ENCODE data around the gene LDB2.
"Not testable (repeated sequence)": the region's sequence is repeated elsewhere in the genome, so short reads cannot be mapped to it uniquely, and the experiment has no call there.

Gene LDB2

GRCh38 chr4:16897991-16898827 is at the start of gene LDB2:
Gene LDB2 (minus strand): TSS chr4:16898645.
- DNase-seq (ENCODE audit: extremely low spot score, insufficient read length, low read depth): no peak
- FAIRE-seq: no peak

GRCh38 chr4:16942491-16942890 is 44.0 kb upstream of the LDB2 start:
- DNase-seq (ENCODE audit: extremely low spot score, insufficient read length, low read depth) (no peak), FAIRE-seq (no peak)

GRCh38 chr4:16939178-16939577 is 40.7 kb upstream of the LDB2 start:
- FAIRE-seq (no peak), DNase-seq (ENCODE audit: extremely low spot score, insufficient read length, low read depth) (no peak)

- DNase-seq (ENCODE audit: extremely low spot score, insufficient read length, low read depth): no peak
- no peak for FAIRE-seq
These were observed 40.1 kb upstream of the LDB2 start for GRCh38 chr4:16938512-16939040.

- FAIRE-seq: no peak
- no peak for DNase-seq (ENCODE audit: extremely low spot score, insufficient read length, low read depth)
These were observed 33.2 kb upstream of the LDB2 start for GRCh38 chr4:16931339-16932305.

- DNase-seq (ENCODE audit: extremely low spot score, insufficient read length, low read depth): no peak
- FAIRE-seq: no peak
These were observed 27.8 kb upstream of the LDB2 start for GRCh38 chr4:16926214-16926613.

- FAIRE-seq; DNase-seq (ENCODE audit: extremely low spot score, insufficient read length, low read depth): not testable (repeated sequence)
These were observed 20.3 kb upstream of the LDB2 start for GRCh38 chr4:16918716-16919115.

GRCh38 chr4:16916719-16917337 is 18.4 kb upstream of the LDB2 start:
- peak; percentile 22 for DNase-seq (ENCODE audit: extremely low spot score, insufficient read length, low read depth)
- peak; percentile 69 for FAIRE-seq

GRCh38 chr4:16916031-16916430 is 17.6 kb upstream of the LDB2 start:
- DNase-seq (ENCODE audit: extremely low spot score, insufficient read length, low read depth) (no peak), FAIRE-seq (no peak)

GRCh38 chr4:16914208-16914607 is 15.8 kb upstream of the LDB2 start:
- FAIRE-seq: no peak
- no peak for DNase-seq (ENCODE audit: extremely low spot score, insufficient read length, low read depth)

- no peak for DNase-seq (ENCODE audit: extremely low spot score, insufficient read length, low read depth)
- FAIRE-seq: no peak
These were observed 14.5 kb upstream of the LDB2 start for GRCh38 chr4:16912896-16913295.

GRCh38 chr4:16909281-16909680 is 10.8 kb upstream of the LDB2 start:
- DNase-seq (ENCODE audit: extremely low spot score, insufficient read length, low read depth) (no peak), FAIRE-seq (no peak)

GRCh38 chr4:16908377-16909021 is 10.1 kb upstream of the LDB2 start:
- DNase-seq (ENCODE audit: extremely low spot score, insufficient read length, low read depth): no peak
- FAIRE-seq: no peak

- no peak for FAIRE-seq
- no peak for DNase-seq (ENCODE audit: extremely low spot score, insufficient read length, low read depth)
These were observed 1.9 kb upstream of the LDB2 start for GRCh38 chr4:16900325-16900724.

- FAIRE-seq (no peak), DNase-seq (ENCODE audit: extremely low spot score, insufficient read length, low read depth) (no peak)
These were observed 1.3 kb downstream of the LDB2 start for GRCh38 chr4:16896881-16897750.

GRCh38 chr4:16894406-16894805 is 4.0 kb downstream of the LDB2 start:
- no peak for FAIRE-seq

GRCh38 chr4:16893141-16893651 is 5.2 kb downstream of the LDB2 start:
- no peak for FAIRE-seq
- no peak for DNase-seq (ENCODE audit: extremely low spot score, insufficient read length, low read depth)

More at GRCh38 chr4:16894406-16894805, 4.0 kb downstream of the LDB2 start:
- DNase-seq (ENCODE audit: extremely low spot score, insufficient read length, low read depth): no peak

- FAIRE-seq: no peak
- no peak for DNase-seq (ENCODE audit: extremely low spot score, insufficient read length, low read depth)
These were observed 7.8 kb downstream of the LDB2 start for GRCh38 chr4:16890651-16891050.

GRCh38 chr4:16889945-16890344 is 8.5 kb downstream of the LDB2 start:
- no peak for FAIRE-seq
- DNase-seq (ENCODE audit: extremely low spot score, insufficient read length, low read depth): no peak
